IMR-90 (cell line): ENCODE data around the gene RABL2A. TPM values are rescaled to one million over a fixed set of nuclear protein-coding genes. Genes with fewer than 3 reads are reported as not detected.

Experiments
- ATAC-seq: fragments of 200-7000 bp; cut with Tn5 transposase; 2 replicates; pipeline ENCODE4 v1.9.1; 2020; ENCODE audit warnings: low read depth, mild to moderate bottlenecking, moderate library complexity
- BruUV-seq: library from RNA; stranded (reverse); fragments of 400-500 nt; replicated peaks from 2 replicates; lab custom pipeline; 2021; lab: Mats Ljungman, UMichigan
- CTCF ChIA-PET: fragments of 300-600 bp; formaldehyde crosslinking; extraction: SDS; loops from one replicate; lab custom pipeline; 2021; ENCODE audit warnings: antibody characterized with exemption; lab: Yijun Ruan, JAX
- POLR2A ChIA-PET: fragments of 300-600 bp; sonication (Branson Sonifier 250); formaldehyde crosslinking; loops from one replicate; lab custom pipeline; 2022; ENCODE audit warnings: antibody characterized with exemption; ENCODE audit not compliant: unreplicated experiment; lab: Charles Lee
- DNase-seq: peaks from one replicate; pipeline ENCODE4 v3.0.0; 2013
- H2AFZ ChIP-seq: replicated peaks from 2 replicates; pipeline ENCODE3; 2013; ENCODE audit warnings: low read length, mild to moderate bottlenecking; ENCODE audit not compliant: poor library complexity
- H2AK5ac ChIP-seq: 2 replicates; pipeline ENCODE4 v1.6.1; 2013; ENCODE audit warnings: low read depth, low read length, inconsistent platforms
- H2AK9ac ChIP-seq: replicated peaks from 2 replicates; pipeline ENCODE3; 2013; ENCODE audit warnings: mild to moderate bottlenecking, low read depth, low read length, moderate library complexity; ENCODE audit not compliant: poor library complexity
- H2BK120ac ChIP-seq: 2 replicates; pipeline ENCODE4 v1.6.1; 2013; ENCODE audit warnings: low read depth, low read length, inconsistent platforms
- H2BK15ac ChIP-seq: 3 replicates; pipeline ENCODE4 v1.6.1; 2013; ENCODE audit warnings: low read depth, low read length, inconsistent platforms
- H2BK20ac ChIP-seq: 2 replicates; pipeline ENCODE4 v1.6.1; 2013; ENCODE audit warnings: low read depth, mild to moderate bottlenecking, inconsistent platforms, low read length, moderate library complexity
- H2BK5ac ChIP-seq: 2 replicates; pipeline ENCODE4 v1.6.1; 2013; ENCODE audit warnings: mild to moderate bottlenecking, low read depth, low read length, inconsistent platforms; ENCODE audit not compliant: poor library complexity, severe bottlenecking
- H3K14ac ChIP-seq: replicated peaks from 2 replicates; pipeline ENCODE4 v1.6.1; 2013; ENCODE audit warnings: low read depth, low read length, inconsistent platforms
- H3K18ac ChIP-seq: 2 replicates; pipeline ENCODE4 v1.6.1; 2013; ENCODE audit warnings: low read depth, low read length, control low read depth
- H3K23ac ChIP-seq: 2 replicates; pipeline ENCODE4 v1.6.1; 2013; ENCODE audit warnings: low read depth, low read length, inconsistent platforms
- H3K27ac ChIP-seq: 2 replicates; pipeline ENCODE4 v1.5.1; 2013; ENCODE audit warnings: mild to moderate bottlenecking, control low read depth, low read length; ENCODE audit not compliant: insufficient read depth
- H3K27me3 ChIP-seq: 2 replicates; pipeline ENCODE4 v1.6.1; 2013; ENCODE audit warnings: low read length; ENCODE audit not compliant: control insufficient read depth, insufficient read depth
- H3K36me3 ChIP-seq: 2 replicates; pipeline ENCODE4 v1.6.1; 2013; ENCODE audit warnings: low read length, mixed read lengths; ENCODE audit not compliant: control insufficient read depth, insufficient read depth
- H3K4ac ChIP-seq: 2 replicates; pipeline ENCODE4 v1.6.1; 2013; ENCODE audit warnings: low read depth, low read length, inconsistent platforms
- H3K4me1 ChIP-seq: 2 replicates; pipeline ENCODE4 v1.6.1; 2013; ENCODE audit warnings: low read length, mixed read lengths; ENCODE audit not compliant: control insufficient read depth, insufficient read depth
- H3K4me2 ChIP-seq: 2 replicates; pipeline ENCODE4 v1.6.1; 2013; ENCODE audit warnings: low read depth, mild to moderate bottlenecking, control low read depth, low read length, moderate library complexity
- H3K4me3 ChIP-seq: 2 replicates; pipeline ENCODE4 v1.5.1; 2013; ENCODE audit warnings: low read depth, mild to moderate bottlenecking, control low read depth, low read length, moderate library complexity; ENCODE audit not compliant: insufficient read depth
- H3K56ac ChIP-seq: 2 replicates; pipeline ENCODE4 v1.6.1; 2013; ENCODE audit warnings: low read length, inconsistent platforms; ENCODE audit not compliant: insufficient read depth; ENCODE audit errors: extremely low read depth
- H3K79me1 ChIP-seq, 2 experiments: 2 replicates each; pipeline ENCODE4 v1.6.1; 2013; ENCODE audit warnings: low read length in 2 of 2, inconsistent platforms in 1 of 2, low read depth in 1 of 2
- H3K9ac ChIP-seq: 2 replicates; pipeline ENCODE4 v1.6.1; 2013; ENCODE audit warnings: low read depth, low read length, control low read depth
- H3K9me1 ChIP-seq: 2 replicates; pipeline ENCODE4 v1.6.1; 2013; ENCODE audit warnings: low read length, inconsistent platforms; ENCODE audit not compliant: insufficient read depth
- H3K9me3 ChIP-seq: 2 replicates; pipeline ENCODE4 v1.6.1; 2013; ENCODE audit warnings: low read length; ENCODE audit not compliant: control insufficient read depth, insufficient read depth
- H4K20me1 ChIP-seq: 2 replicates; pipeline ENCODE4 v1.6.1; 2013; ENCODE audit warnings: low read length, inconsistent platforms; ENCODE audit not compliant: insufficient read depth
- H4K5ac ChIP-seq: 2 replicates; pipeline ENCODE4 v1.6.1; 2013; ENCODE audit warnings: mild to moderate bottlenecking, low read depth, low read length, control low read depth
- H4K8ac ChIP-seq, 2 experiments: 2 replicates each; pipeline ENCODE4 v1.6.1; 2013; ENCODE audit warnings: low read depth in 2 of 2, low read length in 2 of 2, control low read depth in 1 of 2, inconsistent platforms in 1 of 2
- H4K91ac ChIP-seq: 2 replicates; pipeline ENCODE4 v1.6.1; 2013; ENCODE audit warnings: low read depth, low read length, inconsistent platforms; ENCODE audit not compliant: insufficient read depth
- BHLHE40 ChIP-seq: fragments of 150-350 bp; IDR thresholded peaks from 2 replicates; pipeline ENCODE4 v1.6.1; 2016; ENCODE audit warnings: mild to moderate bottlenecking, low read depth, low read length
- CEBPB ChIP-seq: IDR thresholded peaks from 2 replicates; pipeline ENCODE4 v1.6.1; 2012; ENCODE audit warnings: low read depth, low read length, improper control_type of control experiment
- CHD1 ChIP-seq: IDR thresholded peaks from 2 replicates; pipeline ENCODE4 v1.6.1; 2012; ENCODE audit warnings: low read depth, low read length, improper control_type of control experiment
- CTCF ChIP-seq: conservative IDR thresholded peaks from 2 replicates; pipeline ENCODE4 v1.5.1; 2012; ENCODE audit warnings: mild to moderate bottlenecking, low read depth, low read length, improper control_type of control experiment
- ELK1 ChIP-seq: fragments of 150-350 bp; IDR thresholded peaks from 2 replicates; pipeline ENCODE4 v1.6.1; 2016; ENCODE audit warnings: low read depth, mild to moderate bottlenecking, low read length, moderate library complexity, borderline replicate concordance
- FOS ChIP-seq: fragments of 150-350 bp; IDR thresholded peaks from 2 replicates; pipeline ENCODE4 v1.6.1; 2016; ENCODE audit warnings: low read depth, low read length
- MAZ ChIP-seq: IDR thresholded peaks from 2 replicates; pipeline ENCODE4 v1.6.1; 2012; ENCODE audit warnings: low read depth, mild to moderate bottlenecking, low read length, improper control_type of control experiment, moderate library complexity, borderline replicate concordance
- MXI1 ChIP-seq: IDR thresholded peaks from 2 replicates; pipeline ENCODE4 v1.6.1; 2012; ENCODE audit warnings: low read depth, mild to moderate bottlenecking, low read length, moderate library complexity, borderline replicate concordance
- NFE2L2 ChIP-seq: fragments of 150-350 bp; IDR thresholded peaks from 2 replicates; pipeline ENCODE4 v1.6.1; 2016; ENCODE audit warnings: low read depth, mild to moderate bottlenecking, low read length
- POLR2A ChIP-seq: IDR thresholded peaks from 2 replicates; pipeline ENCODE4 v1.6.1; 2012; ENCODE audit warnings: mild to moderate bottlenecking, low read depth, low read length
- RAD21 ChIP-seq: IDR thresholded peaks from 2 replicates; pipeline ENCODE4 v1.6.1; 2012; ENCODE audit warnings: low read length, improper control_type of control experiment
- RCOR1 ChIP-seq: IDR thresholded peaks from 2 replicates; pipeline ENCODE4 v1.6.1; 2012; ENCODE audit warnings: mild to moderate bottlenecking, low read length, improper control_type of control experiment; ENCODE audit not compliant: insufficient replicate concordance
- RFX5 ChIP-seq: IDR thresholded peaks from 2 replicates; pipeline ENCODE4 v1.8.0; 2012; ENCODE audit warnings: low read depth, mild to moderate bottlenecking, low read length, moderate library complexity
- SMC3 ChIP-seq: fragments of 150-350 bp; IDR thresholded peaks from 2 replicates; pipeline ENCODE4 v1.6.1; 2016; ENCODE audit warnings: low read depth, mild to moderate bottlenecking, antibody characterized with exemption, low read length, moderate library complexity
- USF2 ChIP-seq: fragments of 150-350 bp; IDR thresholded peaks from 2 replicates; pipeline ENCODE4 v1.6.1; 2017; ENCODE audit warnings: mild to moderate bottlenecking, antibody characterized with exemption, low read length, low read depth
- WGBS, 2 experiments: methylation state at CpG; one replicate each; pipeline versions ENCODE4 v1.1.5 to v1.1.7; 2013; ENCODE audit warnings: missing lambda C conversion rate in 2 of 2; ENCODE audit not compliant: insufficient read length in 1 of 2; ENCODE audit errors: extremely low coverage in 2 of 2; 5-methylcytosine and 5-hydroxymethylcytosine counted together
- dilution Hi-C: fragments of 300-500 bp; cut with HindIII; formaldehyde crosslinking; loops from one replicate; pipeline ENCODE4 v1.14.3; 2018; ENCODE audit warnings: low sequenced_read_pairs; ENCODE audit not compliant: unreplicated experiment
- in situ Hi-C: fragments of 300-500 bp; cut with MboI; formaldehyde crosslinking; loops from 3 replicates; pipeline ENCODE4 v1.14.3; 2019; ENCODE audit warnings: low sequenced_read_pairs, inconsistent platforms, mixed read lengths
- intact Hi-C: fragments of 100-400 bp; cut with micrococcal nuclease; formaldehyde crosslinking; loops from 2 replicates; pipeline ENCODE4 v1.10.0; 2022
- polyA plus RNA-seq, 3 experiments: library from polyadenylated mRNA; depleted of rRNA; stranded (reverse); fragments of >200 nt; gene quantifications; 2 replicates each; pipeline ENCODE4 v1.2.3, GENCODE V29; 2012; ENCODE audit warnings: low replicate concordance in 1 of 3
- total RNA-seq: library from RNA; depleted of rRNA; stranded (reverse); fragments of >200 nt; gene quantifications from 2 replicates; pipeline ENCODE4 v1.2.3, GENCODE V29; 2012

RABL2A gene
- total and polyA plus RNA-seq, 2 of the 4 experiments (the other 2 are of a cell fraction) = 3.9 to 11.0 TPM

GRCh38 chr2:113602869-113603466, 24.1 kb upstream of the RABL2A start:
- Histone ChIP-seq H2AK9ac (no peak overlapping the region), H2BK20ac (peak overlapping the region; percentile 67; the same call in 1 of the 2 replicates), H3K14ac (peak overlapping the region; percentile 95), H3K56ac (peak overlapping the region; percentile 80), H3K4me1 (no peaks in the 10 kb centered on the region; the same call in 1 of the 2 replicates), H3K9me3 (no peaks in the 10 kb centered on the region), H3K4me3 (peak overlapping the region; percentile 81), H4K91ac (peak overlapping the region; percentile 84; the same call in 1 of the 2 replicates), H2BK15ac (peak overlapping the region; percentile 11; the same call in 1 of the 3 replicates), H4K5ac (peak overlapping the region; percentile 97), H2AK5ac (peak overlapping the region; percentile 91), H3K18ac (peak overlapping the region; percentile 93), H2BK5ac (peak overlapping the region; percentile 99), H3K36me3 (peaks cover 3% of the 10 kb centered on the region; the same call in 1 of the 2 replicates), H3K79me1 (peaks cover 0 to 6% of the 10 kb centered on the region in 2 experiments; a peak in 3 of 4 replicates), H3K4ac (peak overlapping the region; percentile 97), H3K23ac (peak overlapping the region; percentile 96), H3K9ac (peak overlapping the region; percentile 92), H3K27me3 (no peaks in the 10 kb centered on the region), H3K9me1 (no peaks in the 10 kb centered on the region), H3K4me2 (peak overlapping the region; percentile 95), H4K8ac (peak overlapping the region; percentile 66 to 98), H3K27ac (peak overlapping the region; percentile 92), H2AFZ (peak overlapping the region; percentile 87), H4K20me1 (no peaks in the 10 kb centered on the region), H2BK120ac (peak overlapping the region; percentile 84)
- no peak for DNase-seq
- ChIA-PET CTCF (no interaction called here), POLR2A (no interaction called here)
- dilution Hi-C loops = no loop called here
- intact Hi-C loops = no loop called here
- BruUV-seq = no TSS peak
- in situ Hi-C loops = no loop called here
- ATAC-seq = peak; percentile 74
- WGBS, 2 experiments = 100% methylated on average over 1 of the region's 2 CpGs; no CpG with 5 or more reads in 1 of the 2 experiments
- TF ChIP-seq CTCF (no peak), NFE2L2 (no peak), CHD1 (no peak), USF2 (no peak), SMC3 (no peak), CEBPB (no peak), RFX5 (no peak), MAZ (no peak), ELK1 (no peak), RCOR1 (no peak), RAD21 (no peak), FOS (no peak), POLR2A (no peak), MXI1 (no peak), BHLHE40 (no peak)
